Muscle layer of duodenum (tissue), 2 donors: ENCODE measurements around the gene LRRC72.
"Not testable (repeated sequence)": the region's sequence is repeated elsewhere in the genome, so short reads cannot be mapped to it uniquely, and the experiment has no call there.

ENCODE experiments used
- H3K27ac ChIP-seq: one replicate; pipeline ENCODE4 v1.7.0; 2013; ENCODE audit warnings: mild to moderate bottlenecking, low read length
- H3K27me3 ChIP-seq: one replicate; pipeline ENCODE4 v1.7.0; 2013; ENCODE audit warnings: low read depth, mild to moderate bottlenecking, control low read depth, low read length
- H3K36me3 ChIP-seq, 2 donors: one replicate each; pipeline ENCODE4 v1.7.0; 2013; ENCODE audit warnings: low read length in 2 of 2, control low read depth in 1 of 2, mild to moderate bottlenecking in 1 of 2; ENCODE audit not compliant: insufficient read depth in 2 of 2, control insufficient read depth in 1 of 2
- H3K4me1 ChIP-seq, 2 donors: one replicate each; pipeline ENCODE4 v1.7.0; 2013; ENCODE audit warnings: low read length in 2 of 2, mild to moderate bottlenecking in 2 of 2, control low read depth in 1 of 2, moderate library complexity in 1 of 2; ENCODE audit not compliant: insufficient read depth in 2 of 2, control insufficient read depth in 1 of 2
- H3K4me3 ChIP-seq, 2 donors: one replicate each; pipeline ENCODE4 v1.7.0; 2013; ENCODE audit warnings: low read length in 2 of 2, low read depth in 1 of 2, mild to moderate bottlenecking in 1 of 2
- H3K9me3 ChIP-seq, 2 donors: one replicate each; pipeline ENCODE4 v1.7.0; 2013; ENCODE audit warnings: low read length in 2 of 2, control low read depth in 1 of 2, mild to moderate bottlenecking in 1 of 2; ENCODE audit not compliant: control insufficient read depth in 1 of 2
- donor health status: healthy.

The LRRC72 gene

DNA sequence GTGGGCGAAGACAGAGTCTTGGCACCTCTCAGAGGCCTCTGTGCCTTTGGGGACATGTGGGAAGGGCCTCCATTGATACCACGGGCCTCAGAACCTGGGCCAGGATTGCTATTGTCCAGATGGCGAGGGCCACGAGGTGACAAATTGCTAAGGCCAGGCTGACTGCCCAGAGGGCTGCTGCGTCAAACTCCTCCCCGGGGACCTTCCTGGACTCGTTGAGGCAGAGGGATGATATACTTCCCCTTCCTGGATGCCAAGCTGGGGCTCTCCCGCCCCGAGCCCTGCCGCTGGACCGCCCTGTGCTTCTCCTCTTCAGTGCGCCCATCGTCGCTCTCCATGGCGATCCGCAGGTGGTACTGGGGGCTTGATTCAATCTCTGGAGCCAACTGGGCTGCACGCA lies 58.9 kb downstream of the LRRC72 start:
- Histone ChIP-seq H3K36me3 (no peaks in the 10 kb centered on the region), H3K9me3 (no peaks in the 10 kb centered on the region), H3K27ac (no peak overlapping the region), H3K4me1 (no peaks in the 10 kb centered on the region), H3K4me3 (no peak overlapping the region), H3K27me3 (no peaks in the 10 kb centered on the region)

- H3K27ac ChIP-seq = no peak overlapping the region
- H3K27me3 ChIP-seq = no peaks in the 10 kb centered on the region
- H3K36me3 ChIP-seq = no peaks in the 10 kb centered on the region
- H3K9me3 ChIP-seq = no peaks in the 10 kb centered on the region
- H3K4me3 ChIP-seq = no peak overlapping the region
- no peaks in the 10 kb centered on the region for H3K4me1 ChIP-seq
Observed at GRCh38 chr7:16586081-16586874, 59.7 kb downstream of the LRRC72 start.

DNA sequence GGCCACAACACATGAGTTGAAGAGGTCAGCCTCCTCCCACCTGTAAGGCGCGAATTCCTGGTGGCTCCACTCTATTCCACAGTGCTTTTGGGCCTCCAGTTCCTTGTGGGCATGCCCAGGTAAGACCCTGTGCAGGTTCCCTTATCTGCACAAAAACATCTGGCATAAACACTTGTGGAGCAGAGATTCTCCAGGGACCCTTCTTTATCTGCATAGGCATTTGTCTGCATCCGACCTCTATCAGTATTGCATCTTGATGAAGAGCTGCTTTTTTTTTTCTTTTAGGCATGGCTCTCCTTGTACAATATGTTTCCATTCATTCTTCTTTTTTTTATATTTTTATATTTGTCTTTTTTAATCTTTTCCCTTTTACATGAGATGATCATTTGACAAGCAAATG lies 60.5 kb downstream of the LRRC72 start:
- H3K9me3 ChIP-seq = no peaks in the 10 kb centered on the region
- no peak overlapping the region for H3K27ac ChIP-seq
- H3K4me3 ChIP-seq = no peak overlapping the region
- H3K36me3 ChIP-seq = no peaks in the 10 kb centered on the region
- no peaks in the 10 kb centered on the region for H3K27me3 ChIP-seq
- H3K4me1 ChIP-seq = no peaks in the 10 kb centered on the region

- no peak overlapping the region for H3K4me3 ChIP-seq
Observed at GRCh38 chr7:16587790-16588189, 61.2 kb downstream of the LRRC72 start.

DNA sequence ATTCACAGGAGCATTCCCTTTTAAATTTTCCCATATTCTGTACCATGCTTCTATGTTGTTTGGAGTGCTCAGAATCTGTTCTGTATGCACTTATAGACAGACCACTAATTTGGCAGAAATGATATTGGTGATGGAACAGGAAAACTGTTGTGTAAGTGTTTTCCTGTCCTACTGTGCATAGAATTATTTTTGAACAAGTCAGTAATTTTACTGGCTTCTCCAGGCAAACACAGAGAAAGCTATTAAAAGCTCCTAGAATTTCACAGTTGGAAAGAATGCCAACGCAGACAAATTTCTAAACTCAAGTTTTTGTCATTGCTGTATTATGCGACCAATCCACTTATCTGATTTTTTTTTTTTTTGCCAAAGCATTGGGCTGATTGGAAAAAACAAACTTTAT lies 63.3 kb downstream of the LRRC72 start:
- Histone ChIP-seq H3K36me3 (no peaks in the 10 kb centered on the region), H3K27ac (no peak overlapping the region), H3K4me1 (no peaks in the 10 kb centered on the region), H3K9me3 (no peaks in the 10 kb centered on the region), H3K4me3 (no peak overlapping the region), H3K27me3 (no peaks in the 10 kb centered on the region)

More at GRCh38 chr7:16587790-16588189, 61.2 kb downstream of the LRRC72 start:
- no peaks in the 10 kb centered on the region for H3K9me3 ChIP-seq
- H3K27me3 ChIP-seq = no peaks in the 10 kb centered on the region
- H3K36me3 ChIP-seq = no peaks in the 10 kb centered on the region
- H3K4me1 ChIP-seq = no peaks in the 10 kb centered on the region
- no peak overlapping the region for H3K27ac ChIP-seq

DNA sequence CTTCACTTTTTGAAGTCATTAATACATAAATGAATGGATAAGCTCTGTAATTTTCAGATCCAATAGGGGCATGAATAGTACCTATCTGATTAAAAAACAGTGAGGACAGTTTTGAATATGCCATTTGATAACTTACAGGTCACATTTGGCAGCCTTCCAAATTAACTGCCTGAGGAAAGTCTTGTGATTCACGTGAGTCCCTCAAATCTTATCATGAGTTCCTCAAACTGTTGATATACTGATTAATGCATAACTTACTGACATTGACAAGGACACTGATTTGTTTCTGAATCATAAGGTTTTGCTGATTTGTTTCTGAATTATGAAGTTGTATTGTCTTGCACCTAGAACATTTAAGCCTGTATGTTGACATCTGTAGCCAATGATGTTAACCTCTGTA lies 63.8 kb downstream of the LRRC72 start:
- H3K4me3 ChIP-seq = no peak overlapping the region
- H3K36me3 ChIP-seq = no peaks in the 10 kb centered on the region
- no peak overlapping the region for H3K27ac ChIP-seq
- H3K9me3 ChIP-seq = no peaks in the 10 kb centered on the region
- H3K4me1 ChIP-seq = no peaks in the 10 kb centered on the region
- H3K27me3 ChIP-seq = no peaks in the 10 kb centered on the region

DNA sequence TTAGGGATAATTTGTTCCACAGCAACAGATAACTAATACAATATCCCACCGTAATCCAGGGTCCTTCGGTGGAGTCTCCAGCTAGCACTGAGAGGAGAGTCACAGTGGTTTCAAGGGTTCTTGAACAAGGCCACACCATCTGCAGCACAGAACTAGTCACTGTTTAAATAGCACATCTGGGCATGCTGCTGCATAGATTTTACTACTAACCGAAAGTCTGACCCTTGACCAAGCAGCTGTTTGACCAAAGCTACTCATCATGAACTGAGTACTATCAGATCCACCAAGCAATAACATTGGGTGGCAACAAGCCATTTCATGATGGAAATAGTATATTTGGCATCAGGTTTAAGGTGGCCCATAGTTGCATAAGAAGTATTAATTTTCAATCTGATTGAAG lies 65.8 kb downstream of the LRRC72 start:
- no peaks in the 10 kb centered on the region for H3K9me3 ChIP-seq
- H3K36me3 ChIP-seq = no peaks in the 10 kb centered on the region
- H3K4me1 ChIP-seq = no peaks in the 10 kb centered on the region
- no peaks in the 10 kb centered on the region for H3K27me3 ChIP-seq
- no peak overlapping the region for H3K4me3 ChIP-seq
- H3K27ac ChIP-seq = no peak overlapping the region

GRCh38 chr7:16594061-16594460 lies 67.4 kb downstream of the LRRC72 start:
- no peaks in the 10 kb centered on the region for H3K4me1 ChIP-seq
- H3K27me3 ChIP-seq = no peaks in the 10 kb centered on the region
- H3K9me3 ChIP-seq = no peaks in the 10 kb centered on the region
- no peak overlapping the region for H3K4me3 ChIP-seq
- peaks cover 0 to 9% of the 10 kb centered on the region in 2 donors for H3K36me3 ChIP-seq
- no peak overlapping the region for H3K27ac ChIP-seq

DNA sequence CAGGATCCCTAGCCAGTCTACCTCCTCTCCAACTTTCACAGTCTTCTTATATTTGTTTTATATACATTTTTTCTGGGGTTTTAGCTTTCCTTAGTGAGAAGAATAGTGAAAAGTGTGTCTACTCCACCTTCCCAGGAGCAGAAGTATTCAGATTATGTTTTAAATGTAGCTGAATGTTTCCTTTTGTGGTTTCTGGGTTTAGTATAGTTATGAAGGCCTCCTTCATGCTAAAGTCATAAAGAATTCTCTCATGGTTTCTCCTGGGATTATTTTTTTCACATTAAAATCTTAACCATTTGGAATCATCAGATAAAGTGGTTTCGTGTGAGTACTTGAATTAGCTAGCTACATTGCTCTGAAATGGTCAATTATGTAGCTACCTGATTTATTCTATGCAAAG lies 68.1 kb downstream of the LRRC72 start:
- no peaks in the 10 kb centered on the region for H3K9me3 ChIP-seq
- H3K27me3 ChIP-seq = no peaks in the 10 kb centered on the region
- no peak overlapping the region for H3K27ac ChIP-seq
- peaks cover under 1 to 15% of the 10 kb centered on the region in 2 donors for H3K36me3 ChIP-seq
- no peaks in the 10 kb centered on the region for H3K4me1 ChIP-seq
- no peak overlapping the region for H3K4me3 ChIP-seq

GRCh38 chr7:16595596-16595995 lies 69.0 kb downstream of the LRRC72 start:
- not testable (repeated sequence) for H3K27me3 ChIP-seq, H3K4me3 ChIP-seq, H3K9me3 ChIP-seq, H3K4me1 ChIP-seq, H3K27ac ChIP-seq
- H3K36me3 ChIP-seq = peaks cover 10 to 24% of the 10 kb centered on the region in 2 donors

- Histone ChIP-seq H3K27ac (no peak overlapping the region), H3K9me3 (no peaks in the 10 kb centered on the region), H3K4me3 (no peak overlapping the region), H3K27me3 (no peaks in the 10 kb centered on the region), H3K4me1 (no peaks in the 10 kb centered on the region), H3K36me3 (peaks cover 29 to 45% of the 10 kb centered on the region in 2 donors)
Observed at GRCh38 chr7:16598015-16598414, 71.4 kb downstream of the LRRC72 start.

- Histone ChIP-seq H3K4me1 (no peaks in the 10 kb centered on the region), H3K27ac (no peak overlapping the region), H3K9me3 (no peaks in the 10 kb centered on the region), H3K27me3 (no peaks in the 10 kb centered on the region), H3K4me3 (no peak overlapping the region), H3K36me3 (peaks cover 33 to 58% of the 10 kb centered on the region in 2 donors)
Observed at GRCh38 chr7:16599860-16600259, 73.2 kb downstream of the LRRC72 start.
